ENCODE measurements around the gene TICRR.

- TF ChIP-seq CTCF (IDR thresholded peaks at IDR 0.05; ENCODE audit: low read length) (no peak), EZH2 (optimal IDR thresholded peaks at IDR 0.05; ENCODE audit: low read depth, low read length) (no peak), EZH2phosphoT487 (IDR thresholded peaks at IDR 0.05; ENCODE audit: low read length) (no peak)
These were observed 43.3 kb upstream of the TICRR start for GRCh38 chr15:89531796-89532537.
